GM15510 (cell line): ENCODE data around the gene REM2.

Source experiments
- POLR2A ChIP-seq: IDR thresholded peaks from 3 replicates; pipeline ENCODE4 v1.6.1; 2011; ENCODE audit warnings: borderline replicate concordance; ENCODE audit not compliant: insufficient read length; ENCODE audit errors: extremely low read depth

The REM2 gene

DNA sequence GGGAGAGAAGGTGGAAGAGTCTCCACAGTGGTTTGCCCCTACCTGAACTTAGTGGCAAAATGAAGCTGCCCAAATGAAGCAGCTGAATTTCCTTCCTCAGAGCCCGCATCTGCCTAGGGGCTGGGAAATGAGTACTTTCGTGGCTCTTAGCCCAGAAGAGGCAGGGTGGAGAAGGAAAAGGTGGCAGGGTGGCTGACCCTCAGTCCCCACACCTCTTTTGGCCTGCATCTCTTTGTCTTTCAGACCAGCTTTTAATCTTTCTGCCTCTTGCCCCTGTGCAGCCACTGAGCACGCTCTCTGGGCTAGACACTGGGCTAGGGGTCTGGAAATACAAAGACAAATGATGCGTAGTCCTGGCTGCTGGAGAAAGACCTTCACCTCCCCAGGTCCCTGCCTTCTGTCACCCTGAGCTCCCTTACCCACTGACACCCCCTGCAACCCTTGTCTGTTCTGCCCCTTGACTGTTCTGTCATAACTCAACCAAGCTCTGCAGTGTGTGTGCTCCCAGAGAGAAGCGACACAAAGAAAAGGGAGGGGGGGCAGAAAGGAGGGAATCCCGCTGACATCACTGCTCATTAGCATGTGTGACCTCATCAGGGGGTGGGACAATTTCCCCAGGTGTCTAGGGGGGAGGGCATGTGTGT lies 371 bp upstream of the REM2 start:
- no peak for TF ChIP-seq POLR2A

GRCh38 chr14:22884076-22884737 lies 1.2 kb downstream of the REM2 start:
- TF ChIP-seq POLR2A: no peak

DNA sequence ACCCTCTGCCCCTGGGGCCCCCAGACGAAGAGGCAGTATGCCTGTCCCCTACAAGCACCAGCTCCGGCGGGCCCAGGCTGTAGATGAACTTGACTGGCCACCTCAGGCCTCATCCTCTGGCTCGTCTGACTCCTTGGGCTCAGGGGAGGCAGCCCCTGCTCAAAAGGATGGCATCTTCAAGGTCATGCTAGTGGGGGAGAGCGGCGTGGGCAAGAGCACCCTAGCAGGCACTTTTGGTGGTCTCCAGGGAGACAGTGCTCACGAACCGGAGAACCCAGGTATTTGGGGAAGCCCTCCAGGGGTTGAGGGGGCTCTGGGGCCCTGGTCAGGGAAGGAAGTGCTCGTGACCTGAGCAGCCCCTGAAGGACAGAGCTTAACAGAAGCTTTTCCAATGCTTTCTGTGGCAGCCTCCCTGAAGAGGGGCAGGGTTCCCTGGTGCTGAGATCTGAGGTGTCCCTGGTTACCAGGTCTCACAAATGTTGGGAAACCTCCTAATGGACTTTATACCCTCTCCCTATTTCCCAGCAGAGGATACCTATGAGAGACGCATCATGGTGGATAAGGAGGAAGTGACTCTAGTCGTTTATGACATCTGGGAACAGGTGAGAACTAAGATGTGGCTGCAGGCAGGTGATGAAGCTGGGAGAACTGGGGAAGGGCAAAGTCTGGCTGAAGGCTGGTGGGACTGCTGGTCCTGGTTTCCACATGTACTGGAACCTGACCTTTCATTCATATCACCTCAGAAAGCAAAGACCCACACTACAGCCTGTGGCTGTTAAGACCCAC lies 1.9 kb downstream of the REM2 start:
- TF ChIP-seq POLR2A: no peak

GRCh38 chr14:22885975-22886374 lies 3.0 kb downstream of the REM2 start:
- no peak for TF ChIP-seq POLR2A

DNA sequence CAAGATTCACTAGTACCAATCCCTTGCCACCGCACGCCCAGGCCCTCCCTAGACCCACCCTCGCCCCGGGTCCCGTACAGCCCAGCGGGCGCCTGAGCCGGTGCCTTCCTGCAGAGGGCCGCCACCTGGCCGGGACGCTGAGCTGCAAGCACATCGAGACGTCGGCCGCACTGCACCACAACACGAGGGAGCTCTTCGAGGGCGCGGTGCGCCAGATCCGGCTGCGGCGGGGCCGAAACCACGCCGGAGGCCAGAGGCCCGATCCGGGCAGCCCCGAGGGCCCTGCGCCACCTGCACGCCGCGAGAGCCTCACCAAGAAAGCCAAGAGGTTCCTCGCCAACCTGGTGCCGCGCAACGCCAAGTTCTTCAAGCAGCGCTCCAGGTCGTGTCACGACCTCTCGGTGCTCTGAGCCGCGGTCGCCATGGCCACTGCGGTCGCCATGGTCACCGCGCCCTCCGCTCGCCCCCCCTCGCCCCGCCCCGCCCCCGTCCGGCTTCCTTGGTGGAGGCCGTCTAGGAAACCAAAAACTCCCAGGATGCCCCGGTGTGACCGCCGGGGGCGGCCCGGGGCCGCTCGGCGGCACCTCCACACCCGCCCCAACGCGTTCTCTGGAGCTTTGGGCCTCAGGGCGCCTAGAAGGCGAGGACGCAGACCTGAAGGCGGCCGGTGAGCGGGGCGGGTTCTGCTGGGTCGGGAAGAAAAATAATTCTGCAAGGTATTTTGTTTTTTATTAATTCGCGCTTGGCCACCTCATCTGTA lies 3.7 kb downstream of the REM2 start:
- TF ChIP-seq POLR2A: peak; percentile 83

DNA sequence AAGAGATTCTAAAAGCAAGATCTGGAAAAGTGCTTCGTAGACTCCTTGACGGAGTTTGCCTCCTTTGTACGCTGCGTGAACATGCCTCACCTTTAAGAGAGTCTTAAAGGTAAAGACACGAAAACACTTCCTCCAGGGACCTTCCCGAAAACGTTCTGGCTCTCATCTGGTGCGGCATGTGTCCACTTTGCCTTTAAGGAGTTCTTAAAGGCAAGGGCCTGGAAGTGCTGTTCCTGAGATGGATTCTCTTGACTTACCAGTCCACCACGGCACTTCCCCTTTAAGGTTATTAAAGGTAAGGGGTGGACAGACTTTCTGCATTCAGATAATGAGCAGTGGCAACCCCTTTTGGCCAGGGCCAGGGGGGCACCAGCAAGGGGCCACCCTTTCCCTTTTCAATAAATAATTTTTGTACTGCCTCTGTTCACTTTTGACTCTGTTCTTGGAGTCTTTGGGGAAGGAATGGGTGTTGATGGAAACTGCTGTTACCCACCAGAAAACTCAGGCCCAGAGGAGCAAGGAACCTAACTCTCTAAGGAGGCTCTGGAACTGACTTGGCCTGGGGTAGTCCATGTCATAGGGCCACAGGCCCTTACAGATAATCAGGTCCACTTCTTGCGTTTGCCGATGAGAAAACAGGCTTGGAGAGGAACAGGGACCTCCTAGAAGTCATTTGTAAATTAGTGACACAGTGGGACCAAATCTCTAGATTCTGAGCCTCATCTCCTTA lies 4.4 kb downstream of the REM2 start:
- no peak for TF ChIP-seq POLR2A

DNA sequence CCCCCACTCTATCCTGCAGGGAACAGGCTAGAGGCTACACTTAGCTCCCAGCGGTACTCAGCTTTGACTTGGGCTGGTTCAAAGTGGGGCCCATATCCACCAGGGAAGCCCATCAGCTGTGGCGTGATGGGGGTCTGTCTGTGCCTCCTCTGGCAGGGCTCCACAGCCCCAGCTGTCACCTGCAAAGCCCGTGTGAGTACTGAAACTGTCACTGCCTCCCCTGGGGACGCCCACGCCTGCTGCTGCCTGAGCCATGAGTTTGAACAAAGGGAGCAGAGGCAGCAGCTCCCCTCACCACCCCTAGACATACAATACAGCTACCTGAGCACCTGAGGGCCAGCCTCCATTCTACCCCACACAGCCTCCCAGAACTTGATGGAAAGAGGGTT lies 5.0 kb downstream of the REM2 start:
- TF ChIP-seq POLR2A: peak; percentile 60

DNA sequence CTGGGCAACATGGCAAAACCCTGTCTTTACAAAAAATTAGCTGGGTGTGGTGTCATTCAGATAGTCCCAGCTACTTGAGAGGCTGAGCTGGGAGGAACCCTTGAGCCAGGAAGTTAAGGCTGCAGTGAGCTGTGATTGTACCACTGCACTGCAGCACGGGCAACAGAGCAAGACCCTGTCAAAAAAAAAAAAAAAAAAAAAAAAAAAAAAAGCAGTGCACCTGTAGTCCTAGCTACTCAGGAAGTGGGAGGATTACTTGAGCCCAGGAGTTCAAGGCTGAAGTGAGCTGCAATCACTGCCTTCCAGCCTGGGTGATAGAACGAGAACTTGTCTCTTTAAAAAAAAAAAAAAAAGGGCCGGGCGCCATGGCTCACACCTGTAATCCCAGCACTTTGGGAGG lies 5.6 kb downstream of the REM2 start:
- no peak for TF ChIP-seq POLR2A

DNA sequence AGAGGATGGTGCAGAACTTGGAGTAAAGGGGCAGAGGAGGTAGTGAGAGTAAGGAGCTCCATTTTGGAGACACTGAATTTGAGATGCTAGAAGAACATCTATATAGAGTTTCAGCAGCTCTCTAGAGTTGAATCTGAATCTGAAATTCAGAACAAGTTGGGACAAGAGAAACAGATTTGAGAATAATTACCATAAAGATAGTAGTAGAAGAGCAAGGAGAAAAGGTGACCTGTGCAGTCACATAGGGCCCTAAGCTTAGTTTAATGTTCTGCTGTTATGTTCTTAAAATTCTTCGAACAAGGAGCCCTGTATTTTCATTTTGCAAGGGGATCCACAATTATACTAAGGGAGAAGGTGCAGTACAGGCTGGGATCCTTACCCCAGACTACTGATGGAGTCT lies 7.4 kb downstream of the REM2 start:
- no peak for TF ChIP-seq POLR2A

GRCh38 chr14:22892488-22892887 lies 9.5 kb downstream of the REM2 start:
- TF ChIP-seq POLR2A: no peak

DNA sequence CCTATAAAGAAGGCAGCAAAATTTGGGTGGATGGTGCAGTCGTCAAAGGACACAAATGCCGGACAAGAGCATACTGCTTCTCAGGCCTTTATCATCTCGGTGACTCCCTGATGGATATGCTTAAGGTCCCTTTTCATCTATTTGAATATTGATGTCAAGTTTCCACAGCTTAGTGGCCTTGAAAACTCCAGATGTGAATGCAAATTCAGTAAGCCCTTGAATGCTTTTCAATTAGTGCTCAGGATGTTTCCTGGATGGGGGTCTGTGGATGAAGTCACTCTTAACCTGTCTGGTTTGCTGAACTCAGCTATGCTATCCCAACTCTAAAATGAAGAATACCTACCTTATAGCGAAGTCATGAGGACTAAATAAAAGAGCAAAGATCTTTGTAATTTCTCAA lies 10.7 kb downstream of the REM2 start:
- no peak for TF ChIP-seq POLR2A

DNA sequence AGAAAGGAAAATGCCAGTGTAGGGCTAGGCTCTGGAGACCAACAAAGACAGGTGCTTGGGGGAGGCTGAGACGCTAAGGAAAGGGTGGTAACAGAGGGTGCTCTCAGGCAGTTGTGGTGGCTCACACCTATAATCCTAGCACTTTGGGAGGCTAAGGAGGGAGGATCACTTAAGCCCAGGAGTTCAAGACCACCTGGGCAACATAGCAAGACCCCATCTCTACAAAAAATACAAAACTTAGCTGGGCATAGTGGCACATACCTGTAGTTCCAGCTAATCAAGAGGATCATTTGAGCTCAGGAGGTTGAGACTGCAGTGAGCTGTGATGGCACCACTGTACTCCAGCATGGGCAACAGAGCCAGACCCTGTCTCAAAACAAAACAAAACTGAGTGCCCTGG lies 12.4 kb downstream of the REM2 start:
- no peak for TF ChIP-seq POLR2A

DNA sequence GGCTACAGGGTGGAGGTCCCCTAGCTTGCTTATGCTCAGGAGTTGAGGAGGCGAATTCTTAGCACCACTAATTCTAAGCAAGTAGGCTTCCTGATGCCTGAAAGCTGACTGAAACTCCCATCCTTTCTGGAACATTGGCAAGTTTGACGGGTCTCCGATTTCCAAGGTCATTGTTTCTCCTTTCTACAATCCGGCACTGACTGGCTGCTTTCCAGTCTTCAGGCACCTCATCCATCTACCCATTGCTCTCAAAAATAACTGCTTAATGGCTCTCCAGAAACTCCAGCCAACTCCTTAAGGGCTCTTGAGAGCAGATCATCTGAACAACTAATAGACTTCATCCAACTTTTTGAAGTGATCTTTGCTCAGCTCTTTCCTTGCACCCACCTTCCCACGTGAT lies 13.3 kb downstream of the REM2 start:
- no peak for TF ChIP-seq POLR2A

GRCh38 chr14:22896760-22897159 lies 13.7 kb downstream of the REM2 start:
- TF ChIP-seq POLR2A: no peak

GRCh38 chr14:22897357-22897756 lies 14.3 kb downstream of the REM2 start:
- no peak for TF ChIP-seq POLR2A

DNA sequence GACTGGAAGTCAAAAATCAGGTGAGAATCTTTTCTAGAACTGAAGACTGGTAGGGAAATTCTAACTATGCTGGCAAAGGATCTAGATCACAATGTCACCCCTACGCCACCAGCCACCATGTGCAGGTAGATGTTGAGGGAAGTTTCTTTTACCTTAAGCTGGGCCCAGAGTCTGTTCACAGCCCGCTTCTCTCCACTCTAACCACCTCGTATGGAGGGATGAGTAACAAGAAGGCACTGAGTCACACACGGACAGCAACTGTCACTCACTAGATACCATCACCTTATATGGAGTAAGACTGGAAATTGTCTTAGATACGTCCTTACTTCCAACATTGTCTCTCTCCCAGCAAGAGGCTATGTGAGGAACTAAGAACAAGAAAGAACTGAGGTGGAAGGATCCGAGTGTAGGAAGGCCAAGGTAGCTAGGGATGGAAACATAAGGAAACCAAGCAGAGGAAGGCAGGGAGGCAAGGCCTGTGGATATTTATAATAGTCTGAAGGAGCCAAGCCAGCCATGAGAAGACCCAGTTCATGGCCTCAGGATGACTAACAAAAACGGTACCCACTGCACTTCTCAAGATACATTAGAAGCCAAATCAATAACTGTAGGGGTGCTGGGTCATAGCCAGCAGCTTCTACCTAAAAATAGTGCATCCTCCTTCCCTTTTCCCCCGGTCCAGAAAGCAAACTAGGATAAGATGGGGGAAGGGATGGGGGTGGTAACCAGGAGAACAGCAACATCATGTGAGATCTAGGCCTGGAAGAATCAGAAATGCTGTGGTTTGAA lies 15.5 kb downstream of the REM2 start:
- TF ChIP-seq POLR2A: no peak
